SK-N-SH treated with all-trans-retinoic acid at 6 μM for 48 hours (cell line): ENCODE data around the gene SRPK2.

ENCODE experiments used
- ARNTL ChIP-seq: fragments of 450-650 bp; formaldehyde crosslinking; IDR thresholded peaks from 2 replicates; pipeline ENCODE4 v1.5.0; 2020; ENCODE audit warnings: low read depth, mild to moderate bottlenecking, moderate library complexity, borderline replicate concordance
- BACH2 ChIP-seq: fragments of 250-450 bp; sonication (Bioruptor Pico); IDR thresholded peaks from 2 replicates; pipeline ENCODE4 v1.9.0; 2021; ENCODE audit warnings: mild to moderate bottlenecking, borderline replicate concordance
- CSDC2 ChIP-seq: fragments of 250-450 bp; sonication (Bioruptor Pico); IDR thresholded peaks from 2 replicates; pipeline ENCODE4 v1.5.0; 2020; ENCODE audit warnings: mild to moderate bottlenecking, moderate library complexity
- ESRRG ChIP-seq: fragments of 250-450 bp; sonication (Bioruptor Pico); IDR thresholded peaks from 2 replicates; pipeline ENCODE4 v1.6.1; 2021; ENCODE audit warnings: mild to moderate bottlenecking
- PPARA ChIP-seq: fragments of 250-450 bp; sonication (Bioruptor Pico); IDR thresholded peaks from 2 replicates; pipeline ENCODE4 v1.5.0; 2020; ENCODE audit warnings: mild to moderate bottlenecking, borderline replicate concordance
- RARB ChIP-seq: fragments of 250-450 bp; sonication (Bioruptor Pico); IDR thresholded peaks from 2 replicates; pipeline ENCODE4 v1.8.0; 2021; ENCODE audit warnings: mild to moderate bottlenecking, moderate library complexity
- ZFP3 ChIP-seq: fragments of 250-450 bp; sonication (Bioruptor Pico); IDR thresholded peaks from 2 replicates; pipeline ENCODE4 v1.5.0; 2020; ENCODE audit warnings: mild to moderate bottlenecking, moderate library complexity
- ZNF565 ChIP-seq: fragments of 450-650 bp; formaldehyde crosslinking; conservative IDR thresholded peaks from 2 replicates; pipeline ENCODE4 v1.5.0; 2020; ENCODE audit warnings: low read depth, mild to moderate bottlenecking, moderate library complexity
- ZNF70 ChIP-seq: fragments of 450-650 bp; formaldehyde crosslinking; IDR thresholded peaks from 2 replicates; pipeline ENCODE4 v1.5.0; 2020; ENCODE audit warnings: mild to moderate bottlenecking, moderate library complexity
- TF ChIP-seq, protein P1 (sequence below): fragments of 250-450 bp; sonication (Bioruptor Pico); IDR thresholded peaks from 2 replicates; pipeline ENCODE4 v1.8.0; 2020; ENCODE audit warnings: mild to moderate bottlenecking, moderate library complexity, borderline replicate concordance

DNA sequence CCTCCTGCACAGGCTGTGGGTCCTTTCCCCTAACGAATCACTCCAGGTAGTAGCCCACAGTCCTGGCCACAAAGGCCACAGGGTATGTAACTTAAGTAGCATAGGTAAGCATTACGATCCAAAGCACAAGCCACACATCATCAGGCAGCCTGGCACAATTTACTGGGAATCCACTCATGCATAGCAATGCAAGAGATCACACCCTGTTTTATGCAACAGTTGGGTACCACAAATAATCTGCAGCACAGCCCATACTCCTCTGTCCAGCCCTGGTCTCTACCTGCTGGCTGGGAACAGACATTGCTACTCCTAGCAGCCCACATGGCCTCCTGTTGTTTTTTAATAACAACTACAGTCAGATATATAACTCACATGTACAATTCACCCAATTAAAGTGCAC, 34.3 kb downstream of the SRPK2 start:
- TF ChIP-seq ZNF565 (CRISPR knock-in tag) (no peak), ARNTL (CRISPR knock-in tag) (no peak), PPARA (no peak), BACH2 (CRISPR knock-in tag) (no peak), ZFP3 (CRISPR knock-in tag) (no peak), ZNF70 (CRISPR knock-in tag) (no peak), CSDC2 (CRISPR knock-in tag) (no peak), RARB (CRISPR knock-in tag) (no peak), ESRRG (CRISPR knock-in tag) (no peak)
- TF ChIP-seq, protein P1, sequence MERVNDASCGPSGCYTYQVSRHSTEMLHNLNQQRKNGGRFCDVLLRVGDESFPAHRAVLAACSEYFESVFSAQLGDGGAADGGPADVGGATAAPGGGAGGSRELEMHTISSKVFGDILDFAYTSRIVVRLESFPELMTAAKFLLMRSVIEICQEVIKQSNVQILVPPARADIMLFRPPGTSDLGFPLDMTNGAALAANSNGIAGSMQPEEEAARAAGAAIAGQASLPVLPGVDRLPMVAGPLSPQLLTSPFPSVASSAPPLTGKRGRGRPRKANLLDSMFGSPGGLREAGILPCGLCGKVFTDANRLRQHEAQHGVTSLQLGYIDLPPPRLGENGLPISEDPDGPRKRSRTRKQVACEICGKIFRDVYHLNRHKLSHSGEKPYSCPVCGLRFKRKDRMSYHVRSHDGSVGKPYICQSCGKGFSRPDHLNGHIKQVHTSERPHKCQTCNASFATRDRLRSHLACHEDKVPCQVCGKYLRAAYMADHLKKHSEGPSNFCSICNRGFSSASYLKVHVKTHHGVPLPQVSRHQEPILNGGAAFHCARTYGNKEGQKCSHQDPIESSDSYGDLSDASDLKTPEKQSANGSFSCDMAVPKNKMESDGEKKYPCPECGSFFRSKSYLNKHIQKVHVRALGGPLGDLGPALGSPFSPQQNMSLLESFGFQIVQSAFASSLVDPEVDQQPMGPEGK, result no peak
